A549 (cell line): ENCODE measurements around the gene PCDHB3.
"Not testable (repeated sequence)": the region's sequence is repeated elsewhere in the genome, so short reads cannot be mapped to it uniquely, and the experiment has no call there.

Experiments
- BHLHE40 ChIP-seq: IDR thresholded peaks from 2 replicates; pipeline ENCODE4 v1.6.1; 2012; ENCODE audit warnings: low read depth, low read length, inconsistent platforms
- EP300 ChIP-seq, 2 experiments: fragments of >200 bp; sonication (Bioruptor Twin); formaldehyde crosslinking; IDR thresholded peaks; 2 replicates in 1 of 2; 3 replicates in 1 of 2; pipeline ENCODE4 v1.6.1; 2016 to 2017
- MAZ ChIP-seq: fragments of 150-350 bp; IDR thresholded peaks from 2 replicates; pipeline ENCODE4 v1.6.1; 2014; ENCODE audit warnings: antibody characterized with exemption, low read depth, low read length, borderline replicate concordance
- POLR2A ChIP-seq: IDR thresholded peaks from 2 replicates; pipeline ENCODE4 v1.6.1; 2012; ENCODE audit warnings: mild to moderate bottlenecking, low read length
- POLR2AphosphoS2 ChIP-seq: conservative IDR thresholded peaks from 2 replicates; pipeline ENCODE4 v1.6.1; 2012; ENCODE audit warnings: low read length, improper control_type of control experiment, inconsistent platforms
- RAD21 ChIP-seq, 2 experiments: fragments of >200 bp in 1 of 2; sonication (Bioruptor Twin) in 1 of 2; formaldehyde crosslinking in 1 of 2; IDR thresholded peaks in 1 of 2; conservative IDR thresholded peaks in 1 of 2; 2 replicates in 1 of 2; 3 replicates in 1 of 2; pipeline ENCODE4 v1.6.1; 2012 to 2018; ENCODE audit warnings: inconsistent platforms in 1 of 2
- RARB ChIP-seq: fragments of 250-450 bp; sonication (Bioruptor Pico); IDR thresholded peaks from 2 replicates; pipeline ENCODE4 v1.8.0; 2021; ENCODE audit warnings: mild to moderate bottlenecking, moderate library complexity
- TFCP2L1 ChIP-seq: fragments of 250-450 bp; sonication (Bioruptor Pico); IDR thresholded peaks from 2 replicates; pipeline ENCODE4 v1.5.0; 2021; ENCODE audit warnings: mild to moderate bottlenecking
- ZFP36 ChIP-seq: fragments of 450-650 bp; IDR thresholded peaks from 2 replicates; pipeline ENCODE4 v1.6.1; 2014; ENCODE audit warnings: borderline replicate concordance; ENCODE audit not compliant: partially characterized antibody
- ZNF302 ChIP-seq: fragments of 250-450 bp; sonication (Bioruptor Pico); IDR thresholded peaks from 2 replicates; pipeline ENCODE4 v1.9.0; 2021; ENCODE audit warnings: inconsistent platforms, mild to moderate bottlenecking, moderate library complexity
- TF ChIP-seq, protein P1 (sequence below): fragments of 200-600 bp; sonication (generic); IDR thresholded peaks from 2 replicates; pipeline ENCODE4 v1.6.1; 2016; ENCODE audit warnings: antibody characterized with exemption, mild to moderate bottlenecking, moderate library complexity
- TF ChIP-seq, protein P2 (sequence below): fragments of >200 bp; sonication (Bioruptor Twin); formaldehyde crosslinking; IDR thresholded peaks from 3 replicates; pipeline ENCODE4 v1.5.1; 2016

- TF ChIP-seq BHLHE40; TFCP2L1; ZNF302 (CRISPR knock-in tag); ZFP36; POLR2AphosphoS2; RAD21 (conservative IDR thresholded peaks at IDR 0.05 in 1 of 2, IDR thresholded peaks at IDR 0.05 in 1 of 2); EP300 (IDR thresholded peaks at IDR 0.05); MAZ; RARB; POLR2A: not testable (repeated sequence)
- TF ChIP-seq, protein P1, sequence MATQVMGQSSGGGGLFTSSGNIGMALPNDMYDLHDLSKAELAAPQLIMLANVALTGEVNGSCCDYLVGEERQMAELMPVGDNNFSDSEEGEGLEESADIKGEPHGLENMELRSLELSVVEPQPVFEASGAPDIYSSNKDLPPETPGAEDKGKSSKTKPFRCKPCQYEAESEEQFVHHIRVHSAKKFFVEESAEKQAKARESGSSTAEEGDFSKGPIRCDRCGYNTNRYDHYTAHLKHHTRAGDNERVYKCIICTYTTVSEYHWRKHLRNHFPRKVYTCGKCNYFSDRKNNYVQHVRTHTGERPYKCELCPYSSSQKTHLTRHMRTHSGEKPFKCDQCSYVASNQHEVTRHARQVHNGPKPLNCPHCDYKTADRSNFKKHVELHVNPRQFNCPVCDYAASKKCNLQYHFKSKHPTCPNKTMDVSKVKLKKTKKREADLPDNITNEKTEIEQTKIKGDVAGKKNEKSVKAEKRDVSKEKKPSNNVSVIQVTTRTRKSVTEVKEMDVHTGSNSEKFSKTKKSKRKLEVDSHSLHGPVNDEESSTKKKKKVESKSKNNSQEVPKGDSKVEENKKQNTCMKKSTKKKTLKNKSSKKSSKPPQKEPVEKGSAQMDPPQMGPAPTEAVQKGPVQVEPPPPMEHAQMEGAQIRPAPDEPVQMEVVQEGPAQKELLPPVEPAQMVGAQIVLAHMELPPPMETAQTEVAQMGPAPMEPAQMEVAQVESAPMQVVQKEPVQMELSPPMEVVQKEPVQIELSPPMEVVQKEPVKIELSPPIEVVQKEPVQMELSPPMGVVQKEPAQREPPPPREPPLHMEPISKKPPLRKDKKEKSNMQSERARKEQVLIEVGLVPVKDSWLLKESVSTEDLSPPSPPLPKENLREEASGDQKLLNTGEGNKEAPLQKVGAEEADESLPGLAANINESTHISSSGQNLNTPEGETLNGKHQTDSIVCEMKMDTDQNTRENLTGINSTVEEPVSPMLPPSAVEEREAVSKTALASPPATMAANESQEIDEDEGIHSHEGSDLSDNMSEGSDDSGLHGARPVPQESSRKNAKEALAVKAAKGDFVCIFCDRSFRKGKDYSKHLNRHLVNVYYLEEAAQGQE = not testable (repeated sequence)
- TF ChIP-seq, protein P2, sequence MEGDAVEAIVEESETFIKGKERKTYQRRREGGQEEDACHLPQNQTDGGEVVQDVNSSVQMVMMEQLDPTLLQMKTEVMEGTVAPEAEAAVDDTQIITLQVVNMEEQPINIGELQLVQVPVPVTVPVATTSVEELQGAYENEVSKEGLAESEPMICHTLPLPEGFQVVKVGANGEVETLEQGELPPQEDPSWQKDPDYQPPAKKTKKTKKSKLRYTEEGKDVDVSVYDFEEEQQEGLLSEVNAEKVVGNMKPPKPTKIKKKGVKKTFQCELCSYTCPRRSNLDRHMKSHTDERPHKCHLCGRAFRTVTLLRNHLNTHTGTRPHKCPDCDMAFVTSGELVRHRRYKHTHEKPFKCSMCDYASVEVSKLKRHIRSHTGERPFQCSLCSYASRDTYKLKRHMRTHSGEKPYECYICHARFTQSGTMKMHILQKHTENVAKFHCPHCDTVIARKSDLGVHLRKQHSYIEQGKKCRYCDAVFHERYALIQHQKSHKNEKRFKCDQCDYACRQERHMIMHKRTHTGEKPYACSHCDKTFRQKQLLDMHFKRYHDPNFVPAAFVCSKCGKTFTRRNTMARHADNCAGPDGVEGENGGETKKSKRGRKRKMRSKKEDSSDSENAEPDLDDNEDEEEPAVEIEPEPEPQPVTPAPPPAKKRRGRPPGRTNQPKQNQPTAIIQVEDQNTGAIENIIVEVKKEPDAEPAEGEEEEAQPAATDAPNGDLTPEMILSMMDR = not testable (repeated sequence)
Observed at GRCh38 chr5:141096586-141096985, 3.7 kb upstream of the PCDHB3 start.
